Gastroesophageal sphincter (tissue), 4 donors: ENCODE data around the gene HEPHL1. TPM values are rescaled to one million over a fixed set of nuclear protein-coding genes. Genes with fewer than 3 reads are reported as not detected.
"Not testable (repeated sequence)": the region's sequence is repeated elsewhere in the genome, so short reads cannot be mapped to it uniquely, and the experiment has no call there.

ENCODE experiments used
- ATAC-seq: fragments of 150-250 bp; one replicate; pipeline ENCODE4 v1.9.1; 2016; ENCODE audit warnings: mild to moderate bottlenecking, moderate library complexity
- H3K27ac ChIP-seq, 4 donors: fragments of 200-600 bp; sonication (generic) in 3 of 4; 1 replicate in 3 of 4; 2 replicates in 1 of 4; pipeline ENCODE4 v1.5.1; 2016 to 2019
- H3K27me3 ChIP-seq: fragments of 200-600 bp; sonication (generic); one replicate; pipeline ENCODE4 v1.5.1; 2019
- H3K36me3 ChIP-seq, 2 donors: fragments of 200-600 bp; sonication (generic); one replicate each; pipeline ENCODE4 v1.5.1; 2019; ENCODE audit warnings: control low read depth in 1 of 2
- H3K4me1 ChIP-seq, 3 donors: fragments of 200-600 bp; sonication (generic); 1 replicate in 2 of 3; 2 replicates in 1 of 3; pipeline ENCODE4 v1.5.1; 2016 to 2019; ENCODE audit warnings: control low read depth in 2 of 3
- H3K4me3 ChIP-seq, 2 donors: fragments of 200-600 bp; sonication (generic); one replicate each; pipeline ENCODE4 v1.5.1; 2019; ENCODE audit warnings: mild to moderate bottlenecking in 1 of 2, moderate library complexity in 1 of 2
- H3K9me3 ChIP-seq, 3 donors: fragments of 200-600 bp; sonication (generic); one replicate each; pipeline ENCODE4 v1.5.1; 2017 to 2019; ENCODE audit warnings: control low read depth in 2 of 3
- EP300 ChIP-seq: sonication (generic); formaldehyde crosslinking; IDR thresholded peaks from one replicate; pipeline ENCODE4 v1.6.1; 2017; ENCODE audit warnings: antibody characterized with exemption, mild to moderate bottlenecking
- POLR2A ChIP-seq, 2 donors: fragments of 450-650 bp; IDR thresholded peaks; one replicate each; pipeline ENCODE4 v1.6.1; 2017; ENCODE audit warnings: antibody characterized with exemption in 2 of 2, mild to moderate bottlenecking in 2 of 2, moderate library complexity in 1 of 2
- POLR2AphosphoS5 ChIP-seq: sonication (generic); formaldehyde crosslinking; IDR thresholded peaks from one replicate; pipeline ENCODE4 v1.6.1; 2017; ENCODE audit warnings: antibody characterized with exemption
- WGBS, 2 donors: methylation state at CpG; one replicate each; pipeline ENCODE4 v1.1.5; 2018; ENCODE audit warnings: low coverage in 1 of 2; 5-methylcytosine and 5-hydroxymethylcytosine counted together
- total RNA-seq, 4 donors: library from RNA; depleted of rRNA; stranded (reverse); fragments of >200 nt; gene quantifications; one replicate each; pipeline ENCODE4 v1.1.0, GENCODE V29; 2016
- TF ChIP-seq, protein P1 (sequence below), 4 experiments: fragments of 200-600 bp in 2 of 4; fragments of 450-650 bp in 2 of 4; sonication (generic) in 1 of 4; IDR thresholded peaks; one replicate each; pipeline ENCODE4 v1.5.1; 2017 to 2019; ENCODE audit warnings: antibody characterized with exemption in 4 of 4, mild to moderate bottlenecking in 2 of 4, moderate library complexity in 2 of 4

Gene HEPHL1
- total RNA-seq, 4 donors from 2014 or later, result 0.16 to 0.67 TPM; not detected in 2

DNA sequence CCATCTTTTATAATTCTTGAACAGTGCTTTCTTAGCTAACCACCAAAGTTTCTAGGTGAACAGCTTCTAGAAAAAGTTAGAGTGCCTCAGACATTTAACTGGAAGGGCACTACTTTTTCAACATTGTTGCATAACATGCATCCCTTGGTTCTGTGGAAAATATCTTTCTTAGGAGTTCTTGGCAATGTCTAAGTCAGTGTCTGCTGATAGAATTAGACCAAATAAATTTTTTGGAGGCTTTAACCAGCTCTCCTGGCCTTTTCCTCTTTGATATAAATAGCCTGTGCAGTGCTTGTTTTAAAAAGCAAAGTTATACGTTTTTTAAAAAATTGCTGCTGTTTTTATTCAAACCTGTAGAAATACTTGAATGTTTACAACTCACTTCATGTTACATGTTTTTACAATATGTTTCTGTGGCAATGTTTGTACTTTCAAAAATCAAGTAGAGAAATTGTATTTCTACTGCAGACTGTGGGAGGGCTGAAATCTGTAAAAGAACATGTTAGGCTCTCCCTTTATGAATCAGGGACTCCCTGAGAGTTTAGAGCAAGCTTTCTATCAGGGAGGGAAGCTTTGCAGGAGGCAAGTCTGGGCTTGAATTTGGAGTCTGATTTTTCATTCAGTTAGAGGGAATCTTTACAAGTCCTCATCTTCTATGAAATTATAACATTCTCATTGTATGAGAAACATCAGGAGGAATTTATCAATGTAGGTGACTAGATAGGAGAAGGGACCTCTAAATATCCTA is 91.2 kb downstream of the HEPHL1 start:
- no peaks in the 10 kb centered on the region for H3K27me3 ChIP-seq
- H3K36me3 ChIP-seq, result no peaks in the 10 kb centered on the region
- 0 to 4% methylated on average over 1 of the region's 1 CpG for WGBS, 2 donors
- H3K27ac ChIP-seq, result peak overlapping the region; percentile 16 to 68 (median 43)
- H3K4me1 ChIP-seq, result peaks cover 0 to 32% (median 6%) of the 10 kb centered on the region in 3 donors
- peaks cover 0 to 4% (median 0%) of the 10 kb centered on the region in 3 donors for H3K9me3 ChIP-seq
- TF ChIP-seq EP300, result no peak
- peak; percentile 42 for TF ChIP-seq POLR2AphosphoS5
- TF ChIP-seq POLR2A (IDR thresholded peaks at IDR 0.05), result no peak
- TF ChIP-seq, protein P1, sequence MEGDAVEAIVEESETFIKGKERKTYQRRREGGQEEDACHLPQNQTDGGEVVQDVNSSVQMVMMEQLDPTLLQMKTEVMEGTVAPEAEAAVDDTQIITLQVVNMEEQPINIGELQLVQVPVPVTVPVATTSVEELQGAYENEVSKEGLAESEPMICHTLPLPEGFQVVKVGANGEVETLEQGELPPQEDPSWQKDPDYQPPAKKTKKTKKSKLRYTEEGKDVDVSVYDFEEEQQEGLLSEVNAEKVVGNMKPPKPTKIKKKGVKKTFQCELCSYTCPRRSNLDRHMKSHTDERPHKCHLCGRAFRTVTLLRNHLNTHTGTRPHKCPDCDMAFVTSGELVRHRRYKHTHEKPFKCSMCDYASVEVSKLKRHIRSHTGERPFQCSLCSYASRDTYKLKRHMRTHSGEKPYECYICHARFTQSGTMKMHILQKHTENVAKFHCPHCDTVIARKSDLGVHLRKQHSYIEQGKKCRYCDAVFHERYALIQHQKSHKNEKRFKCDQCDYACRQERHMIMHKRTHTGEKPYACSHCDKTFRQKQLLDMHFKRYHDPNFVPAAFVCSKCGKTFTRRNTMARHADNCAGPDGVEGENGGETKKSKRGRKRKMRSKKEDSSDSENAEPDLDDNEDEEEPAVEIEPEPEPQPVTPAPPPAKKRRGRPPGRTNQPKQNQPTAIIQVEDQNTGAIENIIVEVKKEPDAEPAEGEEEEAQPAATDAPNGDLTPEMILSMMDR (IDR thresholded peaks at IDR 0.05), result no peak
- peak; percentile 70 for ATAC-seq
- no peak overlapping the region for H3K4me3 ChIP-seq

DNA sequence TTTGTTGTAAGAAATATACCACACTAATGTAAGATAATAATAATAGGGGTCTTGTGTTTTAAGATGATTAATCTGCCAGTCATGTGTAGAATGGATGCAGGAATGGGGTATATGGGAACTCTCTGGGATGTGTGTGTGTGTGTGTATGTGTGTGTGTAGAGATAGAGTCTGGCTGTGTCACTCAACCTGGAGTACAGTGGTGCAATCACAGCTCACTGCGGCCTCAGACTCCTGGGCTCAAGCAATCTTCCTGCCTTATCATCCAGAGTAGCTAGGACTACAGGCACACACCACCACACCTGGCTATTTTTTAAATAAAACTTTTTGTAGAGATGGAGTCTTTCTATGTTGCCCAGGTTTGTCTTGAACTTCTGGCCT is 96.0 kb downstream of the HEPHL1 start:
- Histone ChIP-seq H3K9me3 (no peaks in the 10 kb centered on the region), H3K27me3 (no peaks in the 10 kb centered on the region), H3K36me3 (no peaks in the 10 kb centered on the region), H3K4me3 (no peak overlapping the region), H3K27ac (no peak overlapping the region), H3K4me1 (peaks cover 0 to 23% (median 6%) of the 10 kb centered on the region in 3 donors)
- ATAC-seq, result no peak
- WGBS, 2 donors, result 100% methylated on average over 1 of the region's 1 CpG; no CpG with 5 or more reads in 1 of the 2 donors
- TF ChIP-seq, protein P1 (IDR thresholded peaks at IDR 0.05), result no peak
- TF ChIP-seq POLR2AphosphoS5 (no peak), POLR2A (IDR thresholded peaks at IDR 0.05) (no peak), EP300 (no peak)

- H3K36me3 ChIP-seq, result no peaks in the 10 kb centered on the region
- TF ChIP-seq EP300 (no peak), POLR2A (IDR thresholded peaks at IDR 0.05) (no peak), POLR2AphosphoS5 (no peak)
- TF ChIP-seq, protein P1 (IDR thresholded peaks at IDR 0.05), result no peak
- no peak overlapping the region for H3K27ac ChIP-seq
- peaks cover 0 to 16% (median 3%) of the 10 kb centered on the region in 3 donors for H3K4me1 ChIP-seq
- H3K9me3 ChIP-seq, result no peaks in the 10 kb centered on the region
- H3K27me3 ChIP-seq, result no peaks in the 10 kb centered on the region
- no peak for ATAC-seq
- H3K4me3 ChIP-seq, result no peak overlapping the region
Observed at GRCh38 chr11:94117871-94118270, 96.7 kb downstream of the HEPHL1 start.

GRCh38 chr11:94119676-94120075 is 98.5 kb downstream of the HEPHL1 start:
- H3K27ac ChIP-seq, ATAC-seq, H3K27me3 ChIP-seq, H3K9me3 ChIP-seq, H3K36me3 ChIP-seq, H3K4me3 ChIP-seq: not testable (repeated sequence)
- H3K4me1 ChIP-seq, result peaks cover 0 to 12% (median 3%) of the 10 kb centered on the region in 3 donors
- 96 to 97% methylated on average over 4 to 6 of the region's 6 CpGs for WGBS, 2 donors

GRCh38 chr11:94120516-94120915 is 99.4 kb downstream of the HEPHL1 start:
- H3K4me1 ChIP-seq, result peaks cover 0 to 12% (median 3%) of the 10 kb centered on the region in 3 donors
- not testable (repeated sequence) for H3K36me3 ChIP-seq, H3K27me3 ChIP-seq, H3K27ac ChIP-seq, H3K4me3 ChIP-seq, H3K9me3 ChIP-seq, ATAC-seq
- 79 to 88% methylated on average over 2 of the region's 2 CpGs for WGBS, 2 donors

DNA sequence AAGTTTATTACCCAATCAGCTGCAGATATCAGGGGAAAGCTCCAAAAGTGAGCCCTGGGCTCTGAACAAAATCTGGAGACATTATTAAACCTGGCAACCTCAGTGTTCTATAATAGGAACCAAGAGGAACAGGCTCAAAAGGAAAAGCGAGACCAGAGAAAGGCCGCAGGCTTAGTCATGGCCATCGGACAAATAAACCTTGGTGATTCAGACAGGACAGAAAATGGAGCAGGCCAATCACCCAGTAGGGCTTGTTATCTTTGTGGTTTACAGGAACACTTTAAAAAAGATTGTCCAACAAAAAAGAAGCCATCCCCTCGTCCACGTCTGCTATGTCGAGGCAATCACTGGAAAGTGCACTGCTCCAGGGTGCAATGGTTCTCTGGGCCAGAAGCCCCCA is 99.8 kb downstream of the HEPHL1 start:
- no peak for ATAC-seq
- no peaks in the 10 kb centered on the region for H3K27me3 ChIP-seq
- TF ChIP-seq EP300 (no peak), POLR2A (IDR thresholded peaks at IDR 0.05) (no peak), POLR2AphosphoS5 (no peak)
- TF ChIP-seq, protein P1 (IDR thresholded peaks at IDR 0.05), result no peak
- H3K4me3 ChIP-seq, result no peak overlapping the region
- H3K27ac ChIP-seq, result no peak overlapping the region
- H3K4me1 ChIP-seq, result peaks cover 0 to 9% (median under 1%) of the 10 kb centered on the region in 3 donors
- no peaks in the 10 kb centered on the region for H3K36me3 ChIP-seq
- H3K9me3 ChIP-seq, result no peaks in the 10 kb centered on the region
- WGBS, 2 donors, result 95 to 97% methylated on average over 4 to 6 of the region's 6 CpGs
